ENCODE data around the gene CSTPP1.

The CSTPP1 gene

GRCh38 chr11:46936138-46937110 is at the start of gene CSTPP1:
Gene CSTPP1, plus strand, starts transcription at chr11:46936761. Its CDS starts 45 bp downstream, at chr11:46936806.
- peak; percentile 86 for DNase-seq

- DNase-seq: no peak
Measured at GRCh38 chr11:46888636-46889035, 47.9 kb upstream of the CSTPP1 start.

- DNase-seq: no peak
Measured at GRCh38 chr11:46889251-46889650, 47.3 kb upstream of the CSTPP1 start.

GRCh38 chr11:46889689-46890475 is 46.7 kb upstream of the CSTPP1 start:
- DNase-seq: peak; percentile 53

GRCh38 chr11:46890665-46891064 is 45.9 kb upstream of the CSTPP1 start:
- DNase-seq: no peak

- no peak for DNase-seq
Measured at GRCh38 chr11:46892109-46892508, 44.5 kb upstream of the CSTPP1 start.

- no peak for DNase-seq
Measured at GRCh38 chr11:46892838-46893237, 43.7 kb upstream of the CSTPP1 start.

- no peak for DNase-seq
Measured at GRCh38 chr11:46894506-46894905, 42.1 kb upstream of the CSTPP1 start.

- DNase-seq: no peak
Measured at GRCh38 chr11:46894961-46895360, 41.6 kb upstream of the CSTPP1 start.

- DNase-seq: no peak
Measured at GRCh38 chr11:46895821-46896220, 40.7 kb upstream of the CSTPP1 start.

- DNase-seq: no peak
Measured at GRCh38 chr11:46896719-46897406, 39.7 kb upstream of the CSTPP1 start.

GRCh38 chr11:46898396-46899095 is 38.0 kb upstream of the CSTPP1 start:
- no peak for DNase-seq

GRCh38 chr11:46899501-46900025 is 37.0 kb upstream of the CSTPP1 start:
- DNase-seq: no peak

- no peak for DNase-seq
Measured at GRCh38 chr11:46900091-46900746, 36.3 kb upstream of the CSTPP1 start.

GRCh38 chr11:46901156-46901555 is 35.4 kb upstream of the CSTPP1 start:
- DNase-seq: no peak

- no peak for DNase-seq
Measured at GRCh38 chr11:46902694-46903093, 33.9 kb upstream of the CSTPP1 start.

GRCh38 chr11:46903846-46904245 is 32.7 kb upstream of the CSTPP1 start:
- no peak for DNase-seq

- no peak for DNase-seq
Measured at GRCh38 chr11:46905806-46906205, 30.8 kb upstream of the CSTPP1 start.

- no peak for DNase-seq
Measured at GRCh38 chr11:46906609-46907041, 29.9 kb upstream of the CSTPP1 start.

- no peak for DNase-seq
Measured at GRCh38 chr11:46907606-46908005, 29.0 kb upstream of the CSTPP1 start.

- no peak for DNase-seq
Measured at GRCh38 chr11:46912526-46913150, 23.9 kb upstream of the CSTPP1 start.
